H9 (cell line): Measurements from ENCODE around the gene SOX8. TPM values are rescaled to one million over a fixed set of nuclear protein-coding genes. Genes with fewer than 3 reads are reported as not detected.

Experiments used
- DNase-seq: peaks from one replicate; pipeline ENCODE4 v3.0.0-alpha.2; 2017
- H2AFZ ChIP-seq: one replicate; pipeline ENCODE4 v1.6.1; 2013; ENCODE audit warnings: mild to moderate bottlenecking, low read length, control low read depth, moderate library complexity
- H2AK5ac ChIP-seq: 2 replicates; pipeline ENCODE4 v1.6.1; 2013; ENCODE audit warnings: low read length, control low read depth, mixed read lengths; ENCODE audit not compliant: insufficient read length
- H2BK120ac ChIP-seq: one replicate; pipeline ENCODE4 v1.6.1; 2013; ENCODE audit warnings: low read depth, mild to moderate bottlenecking, low read length, control low read depth, inconsistent platforms; ENCODE audit not compliant: poor library complexity, severe bottlenecking
- H2BK12ac ChIP-seq: 2 replicates; pipeline ENCODE4 v1.6.1; 2013; ENCODE audit warnings: low read length, control low read depth, mixed read lengths, low read depth; ENCODE audit not compliant: insufficient read length
- H2BK15ac ChIP-seq: 2 replicates; pipeline ENCODE4 v1.6.1; 2013; ENCODE audit warnings: low read depth, low read length, control low read depth
- H2BK20ac ChIP-seq: one replicate; pipeline ENCODE4 v1.6.1; 2013; ENCODE audit warnings: low read depth, mild to moderate bottlenecking, low read length, control low read depth, inconsistent platforms; ENCODE audit not compliant: poor library complexity, severe bottlenecking
- H2BK5ac ChIP-seq: 2 replicates; pipeline ENCODE4 v1.6.1; 2013; ENCODE audit warnings: low read length, control low read depth, mixed read lengths; ENCODE audit not compliant: insufficient read length
- H3K14ac ChIP-seq: 2 replicates; pipeline ENCODE4 v1.6.1; 2013; ENCODE audit warnings: low read length, control low read depth; ENCODE audit not compliant: insufficient read depth
- H3K18ac ChIP-seq: 2 replicates; pipeline ENCODE4 v1.6.1; 2013; ENCODE audit warnings: low read depth, mild to moderate bottlenecking, mixed read lengths, low read length, control low read depth; ENCODE audit not compliant: insufficient read length
- H3K23ac ChIP-seq: 2 replicates; pipeline ENCODE4 v1.6.1; 2013; ENCODE audit warnings: low read length, control low read depth, mixed read lengths, low read depth; ENCODE audit not compliant: insufficient read length
- H3K23me2 ChIP-seq: 2 replicates; pipeline ENCODE4 v1.6.1; 2013; ENCODE audit warnings: low read depth, mild to moderate bottlenecking, mixed read lengths, low read length, control low read depth; ENCODE audit not compliant: insufficient read length, poor library complexity, severe bottlenecking
- H3K27ac ChIP-seq: 2 replicates; pipeline ENCODE4 v1.5.1; 2013; ENCODE audit warnings: low read length, control low read depth, mixed read lengths, low read depth; ENCODE audit not compliant: insufficient read length
- H3K27me3 ChIP-seq: 2 replicates; pipeline ENCODE4 v1.6.1; 2013; ENCODE audit warnings: low read length, control low read depth, inconsistent platforms; ENCODE audit not compliant: insufficient read depth
- H3K4ac ChIP-seq: 2 replicates; pipeline ENCODE4 v1.6.1; 2013; ENCODE audit warnings: low read depth, mild to moderate bottlenecking, control low read depth, inconsistent platforms, low read length, moderate library complexity
- H3K4me1 ChIP-seq: 2 replicates; pipeline ENCODE4 v1.6.1; 2013; ENCODE audit warnings: low read length, control low read depth, inconsistent platforms; ENCODE audit not compliant: insufficient read depth
- H3K4me2 ChIP-seq: 2 replicates; pipeline ENCODE4 v1.6.1; 2013; ENCODE audit warnings: low read length, control low read depth, mixed read lengths; ENCODE audit not compliant: insufficient read length, insufficient read depth
- H3K56ac ChIP-seq: 2 replicates; pipeline ENCODE4 v1.6.1; 2013; ENCODE audit warnings: low read depth, mild to moderate bottlenecking, mixed read lengths, low read length, control low read depth; ENCODE audit not compliant: insufficient read length
- H3K79me1 ChIP-seq: 2 replicates; pipeline ENCODE4 v1.6.1; 2013; ENCODE audit warnings: low read depth, mild to moderate bottlenecking, moderate library complexity, low read length, control low read depth, inconsistent platforms; ENCODE audit not compliant: insufficient read depth, poor library complexity, severe bottlenecking
- H3K79me2 ChIP-seq: 2 replicates; pipeline ENCODE4 v1.6.1; 2013; ENCODE audit warnings: low read length, control low read depth, inconsistent platforms; ENCODE audit not compliant: insufficient read depth
- H3K9ac ChIP-seq: 2 replicates; pipeline ENCODE4 v1.6.1; 2013; ENCODE audit warnings: low read length, control low read depth, mixed read lengths; ENCODE audit not compliant: insufficient read length; ENCODE audit errors: extremely low read depth
- H3K9me3 ChIP-seq: one replicate; pipeline ENCODE4 v1.6.1; 2013; ENCODE audit warnings: low read depth, low read length, inconsistent platforms; ENCODE audit not compliant: control insufficient read depth
- H3T11ph ChIP-seq: one replicate; pipeline ENCODE4 v1.6.1; 2013; ENCODE audit warnings: mild to moderate bottlenecking, low read length, control low read depth, inconsistent platforms
- H4K20me1 ChIP-seq: one replicate; pipeline ENCODE4 v1.6.1; 2013; ENCODE audit not compliant: control insufficient read depth, insufficient read length, insufficient read depth
- H4K5ac ChIP-seq: 2 replicates; pipeline ENCODE4 v1.6.1; 2013; ENCODE audit warnings: low read depth, mild to moderate bottlenecking, mixed read lengths, low read length, control low read depth; ENCODE audit not compliant: insufficient read length
- H4K8ac ChIP-seq: replicated peaks from 2 replicates; pipeline ENCODE4 v1.6.1; 2013; ENCODE audit warnings: low read length, control low read depth, mixed read lengths, low read depth; ENCODE audit not compliant: insufficient read length
- H4K91ac ChIP-seq: 2 replicates; pipeline ENCODE4 v1.6.1; 2013; ENCODE audit warnings: low read depth, mild to moderate bottlenecking, moderate library complexity, mixed read lengths, low read length, control low read depth; ENCODE audit not compliant: insufficient read length
- H3K27ac Mint-ChIP-seq, 3 experiments: 2 replicates in 2 of 3; 3 replicates in 1 of 3; pipeline ENCODE4 v1.8.0; 2020 to 2021; ENCODE audit warnings: mixed read lengths in 3 of 3, mild to moderate bottlenecking in 1 of 3, moderate library complexity in 1 of 3
- H3K27me3 Mint-ChIP-seq: 2 replicates; pipeline ENCODE4 v1.8.0; 2021; ENCODE audit warnings: low read depth, mild to moderate bottlenecking, moderate library complexity, mixed read lengths
- H3K36me3 Mint-ChIP-seq, 3 experiments: 2 replicates in 2 of 3; 3 replicates in 1 of 3; pipeline ENCODE4 v1.8.0; 2020 to 2021; ENCODE audit warnings: low read depth in 3 of 3, mixed read lengths in 3 of 3; ENCODE audit not compliant: insufficient read depth in 1 of 3
- H3K4me1 Mint-ChIP-seq, 2 experiments: 2 replicates each; pipeline ENCODE4 v1.8.0; 2020; ENCODE audit warnings: mixed read lengths in 2 of 2
- H3K4me3 Mint-ChIP-seq, 2 experiments: 2 replicates in 1 of 2; 3 replicates in 1 of 2; pipeline ENCODE4 v1.8.0; 2020 to 2021; ENCODE audit warnings: mild to moderate bottlenecking in 2 of 2, mixed read lengths in 2 of 2, moderate library complexity in 1 of 2
- H3K9me3 Mint-ChIP-seq, 2 experiments: 2 replicates in 1 of 2; 3 replicates in 1 of 2; pipeline ENCODE4 v1.8.0; 2020; ENCODE audit warnings: mild to moderate bottlenecking in 2 of 2, mixed read lengths in 2 of 2, moderate library complexity in 1 of 2
- CTCF ChIP-seq: fragments of 200-600 bp; sonication (generic); conservative IDR thresholded peaks from 3 replicates; pipeline ENCODE4 v1.8.0; 2021; ENCODE audit warnings: antibody characterized with exemption, mild to moderate bottlenecking
- WGBS: extraction: QIAGEN DNeasy Blood & Tissue Kit; methylation state at CpG from one replicate; pipeline ENCODE4 v1.1.7; 2013; ENCODE audit warnings: missing lambda C conversion rate, low lambda C conversion rate, mixed read lengths; ENCODE audit not compliant: insufficient read length; ENCODE audit errors: extremely low coverage; 5-methylcytosine and 5-hydroxymethylcytosine counted together
- total RNA-seq: library from RNA; stranded (reverse); gene quantifications from 2 replicates; pipeline ENCODE4 v1.2.1, GENCODE V29; 2021

SOX8 gene
- total RNA-seq, 1 experiment from 2014 or later, result 8.9 TPM

DNA sequence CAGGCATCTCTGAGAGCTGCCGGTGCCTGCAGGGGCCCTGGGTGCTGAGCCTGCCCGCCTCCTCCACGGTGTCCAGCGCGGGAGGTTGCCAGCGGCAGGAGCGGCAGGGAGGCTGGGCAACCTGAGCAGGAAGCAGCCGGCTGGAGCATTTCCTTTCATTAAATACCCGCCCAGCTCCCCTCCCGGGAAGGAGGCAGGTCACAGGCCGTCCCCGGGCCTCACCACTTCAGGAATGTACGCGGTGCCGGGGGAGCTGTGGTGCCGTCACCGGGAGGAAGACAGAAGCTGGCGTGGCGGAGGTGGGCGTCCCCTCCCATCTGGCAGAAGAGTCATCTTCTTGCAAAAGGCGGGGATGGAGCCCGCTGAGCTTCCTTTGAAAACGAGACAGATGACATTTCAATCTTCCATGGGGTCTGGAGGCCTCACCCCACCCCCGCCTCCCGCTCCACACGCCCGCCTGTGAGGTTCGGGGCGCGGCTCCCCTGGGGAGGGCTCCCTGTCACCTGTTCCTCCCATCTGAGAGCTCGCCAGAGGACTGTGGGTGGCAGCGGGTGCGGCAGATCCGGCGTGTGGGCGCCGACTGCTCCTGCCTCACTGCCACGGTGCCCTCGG, 16.0 kb downstream of the SOX8 start:
- Mint-ChIP-seq H3K27me3 (peaks cover 18% of the 10 kb centered on the region), H3K4me3 (peak overlapping the region; percentile 27 to 44; a peak in 2 of 5 replicates), H3K4me1 (peaks cover 12 to 20% of the 10 kb centered on the region in 2 experiments), H3K36me3 (no peaks in the 10 kb centered on the region; a peak in 1 of 7 replicates), H3K27ac (no peak overlapping the region; a peak in 1 of 7 replicates), H3K9me3 (no peaks in the 10 kb centered on the region)
- H3T11ph ChIP-seq, result no peak overlapping the region
- H3K18ac ChIP-seq, result peak overlapping the region; percentile 47
- H4K20me1 ChIP-seq, result no peaks in the 10 kb centered on the region
- no peaks in the 10 kb centered on the region for H3K79me1 ChIP-seq
- no peaks in the 10 kb centered on the region for H3K79me2 ChIP-seq
- H3K9me3 ChIP-seq, result peaks cover 7% of the 10 kb centered on the region
- TF ChIP-seq CTCF, result no peak
- H3K14ac ChIP-seq, result no peak overlapping the region
- H2BK20ac ChIP-seq, result no peak overlapping the region
- H2BK120ac ChIP-seq, result no peak overlapping the region
- H3K27ac ChIP-seq, result no peak overlapping the region
- DNase-seq, result peak; percentile 80
- H3K27me3 ChIP-seq, result no peaks in the 10 kb centered on the region
- H3K4me2 ChIP-seq, result no peak overlapping the region
- H4K5ac ChIP-seq, result no peak overlapping the region
- H2BK5ac ChIP-seq, result no peak overlapping the region
- no peaks in the 10 kb centered on the region for H3K4me1 ChIP-seq
- H2AK5ac ChIP-seq, result no peak overlapping the region
- H3K23me2 ChIP-seq, result no peaks in the 10 kb centered on the region
- H2AFZ ChIP-seq, result no peak overlapping the region
- H2BK12ac ChIP-seq, result no peak overlapping the region
- H3K56ac ChIP-seq, result no peak overlapping the region
- H3K9ac ChIP-seq, result no peak overlapping the region
- WGBS, result no CpG with 5 or more reads among the region's 39 CpGs
- H2BK15ac ChIP-seq, result no peak overlapping the region
- no peak overlapping the region for H4K8ac ChIP-seq
- H4K91ac ChIP-seq, result no peak overlapping the region
- H3K4ac ChIP-seq, result no peak overlapping the region
- no peak overlapping the region for H3K23ac ChIP-seq
